IPS-NIHi11 (cell line): Measurements from ENCODE around the gene STARD10.
A peak's percentile ranks its signal among the peaks of the same experiment; 100 is the strongest.

Experiments used
- DNase-seq: peaks from one replicate; pipeline ENCODE4 v3.0.0; 2012; ENCODE audit warnings: mixed read lengths, low spot score

Gene STARD10

GRCh38 chr11:72744474-72744873 is 49.4 kb downstream of the STARD10 start:
- DNase-seq: no peak

GRCh38 chr11:72743321-72744221 is 50.3 kb downstream of the STARD10 start:
- DNase-seq: no peak

- DNase-seq: no peak
These were observed 51.1 kb downstream of the STARD10 start for GRCh38 chr11:72742513-72743320.

- no peak for DNase-seq
These were observed 51.9 kb downstream of the STARD10 start for GRCh38 chr11:72741849-72742512.

- DNase-seq: peak; percentile 69
These were observed 52.4 kb downstream of the STARD10 start for GRCh38 chr11:72741429-72741833.

- peak; percentile 41 for DNase-seq
These were observed 53.1 kb downstream of the STARD10 start for GRCh38 chr11:72740562-72741428.

GRCh38 chr11:72740060-72740424 is 53.8 kb downstream of the STARD10 start:
- no peak for DNase-seq

- DNase-seq: no peak
These were observed 54.4 kb downstream of the STARD10 start for GRCh38 chr11:72739240-72740059.

- no peak for DNase-seq
These were observed 55.4 kb downstream of the STARD10 start for GRCh38 chr11:72738199-72739141.

- DNase-seq: no peak
These were observed 56.5 kb downstream of the STARD10 start for GRCh38 chr11:72737336-72737735.

GRCh38 chr11:72736452-72737069 is 57.3 kb downstream of the STARD10 start:
- DNase-seq: no peak

- DNase-seq: no peak
These were observed 58.3 kb downstream of the STARD10 start for GRCh38 chr11:72735495-72736027.

- DNase-seq: no peak
These were observed 61.5 kb downstream of the STARD10 start for GRCh38 chr11:72732329-72732728.

GRCh38 chr11:72730737-72731136 is 63.1 kb downstream of the STARD10 start:
- no peak for DNase-seq

- no peak for DNase-seq
These were observed 63.6 kb downstream of the STARD10 start for GRCh38 chr11:72730243-72730642.

- no peak for DNase-seq
These were observed 66.3 kb downstream of the STARD10 start for GRCh38 chr11:72727521-72727920.

- DNase-seq: no peak
These were observed 67.3 kb downstream of the STARD10 start for GRCh38 chr11:72726266-72727220.

GRCh38 chr11:72725724-72726028 is 68.2 kb downstream of the STARD10 start:
- DNase-seq: no peak
